Naive B cell (primary cell): Measurements from ENCODE around the gene ITGB7. TPM values are rescaled to one million over a fixed set of nuclear protein-coding genes. Genes with fewer than 3 reads are reported as not detected.
"Not testable (repeated sequence)": the region's sequence is repeated elsewhere in the genome, so short reads cannot be mapped to it uniquely, and the experiment has no call there.

Experiments used
- ATAC-seq, 2 donors: fragments of 150-1000 bp; cut with Tn5 transposase; 2 replicates each; pipeline ENCODE4 v1.10.0; 2021; ENCODE audit warnings: low read depth in 2 of 2, mild to moderate bottlenecking in 2 of 2, moderate library complexity in 2 of 2
- DNase-seq: peaks from one replicate; pipeline ENCODE4 v3.0.0; 2022
- H3K27ac Mint-ChIP-seq, 6 donors: one replicate each; pipeline ENCODE4 v1.8.0; 2020 to 2022; ENCODE audit warnings: mild to moderate bottlenecking in 6 of 6, mixed read lengths in 6 of 6, moderate library complexity in 5 of 6, inconsistent platforms in 2 of 6
- H3K27me3 Mint-ChIP-seq, 3 donors: one replicate each; pipeline ENCODE4 v1.8.0; 2021 to 2022; ENCODE audit warnings: mixed read lengths in 3 of 3, mild to moderate bottlenecking in 1 of 3
- H3K36me3 Mint-ChIP-seq, 2 donors: one replicate each; pipeline ENCODE4 v1.8.0; 2020 to 2022; ENCODE audit warnings: mixed read lengths in 2 of 2, inconsistent platforms in 1 of 2, mild to moderate bottlenecking in 1 of 2
- H3K4me1 Mint-ChIP-seq, 3 donors: one replicate each; pipeline ENCODE4 v1.8.0; 2020 to 2022; ENCODE audit warnings: mixed read lengths in 3 of 3, inconsistent platforms in 1 of 3, mild to moderate bottlenecking in 1 of 3, moderate library complexity in 1 of 3
- H3K4me3 Mint-ChIP-seq, 8 donors: one replicate each; pipeline ENCODE4 v1.8.0; 2020 to 2022; ENCODE audit warnings: mild to moderate bottlenecking in 8 of 8, mixed read lengths in 8 of 8, moderate library complexity in 8 of 8, inconsistent platforms in 2 of 8
- H3K9me3 Mint-ChIP-seq, 7 donors: one replicate each; pipeline ENCODE4 v1.8.0; 2020 to 2022; ENCODE audit warnings: mixed read lengths in 7 of 7, mild to moderate bottlenecking in 5 of 7, inconsistent platforms in 2 of 7, moderate library complexity in 1 of 7
- polyA plus RNA-seq, 6 donors: library from polyadenylated mRNA; unstranded; fragments of 300-500 nt; fragmentation: Illumina TruSeq; gene quantifications; one replicate each; pipeline ENCODE4 v1.2.3, GENCODE V29; 2021; ENCODE audit warnings: low read depth in 6 of 6

The ITGB7 gene
- polyA plus RNA-seq, 6 donors from 2014 or later = 63.2 to 174 (median 96.4) TPM

- ATAC-seq = no peak
- Mint-ChIP-seq H3K27me3 (no peaks in the 10 kb centered on the region), H3K27ac (peak overlapping the region in 1 of 6 donors; percentile 25), H3K9me3 (no peaks in the 10 kb centered on the region), H3K36me3 (peaks cover 0 to 10% of the 10 kb centered on the region in 2 donors), H3K4me1 (peaks cover 2 to 8% (median 5%) of the 10 kb centered on the region in 3 donors), H3K4me3 (no peak overlapping the region)
- DNase-seq = no peak
These were observed 36.0 kb downstream of the ITGB7 start for GRCh38 chr12:53170876-53171724.

- ATAC-seq (no peak), DNase-seq (no peak)
- no peaks in the 10 kb centered on the region for H3K27me3 Mint-ChIP-seq
- peak overlapping the region in 1 of 6 donors; percentile 85 for H3K27ac Mint-ChIP-seq
- H3K9me3 Mint-ChIP-seq = no peaks in the 10 kb centered on the region
- peak overlapping the region in 1 of 8 donors; percentile 20 for H3K4me3 Mint-ChIP-seq
- H3K4me1 Mint-ChIP-seq = peaks cover 2 to 8% (median 5%) of the 10 kb centered on the region in 3 donors
- H3K36me3 Mint-ChIP-seq = peaks cover 0 to 10% of the 10 kb centered on the region in 2 donors
These were observed 36.8 kb downstream of the ITGB7 start for GRCh38 chr12:53170215-53170614.

GRCh38 chr12:53169644-53170043 is 37.4 kb downstream of the ITGB7 start:
- H3K4me3 Mint-ChIP-seq = no peak overlapping the region
- no peak overlapping the region for H3K27ac Mint-ChIP-seq
- ATAC-seq = no peak
- peaks cover 0 to 10% of the 10 kb centered on the region in 2 donors for H3K36me3 Mint-ChIP-seq
- H3K9me3 Mint-ChIP-seq = no peaks in the 10 kb centered on the region
- no peak for DNase-seq
- H3K4me1 Mint-ChIP-seq = peaks cover 2 to 8% (median 5%) of the 10 kb centered on the region in 3 donors
- no peaks in the 10 kb centered on the region for H3K27me3 Mint-ChIP-seq

- no peak for ATAC-seq
- Mint-ChIP-seq H3K27me3 (no peaks in the 10 kb centered on the region), H3K4me1 (peaks cover 0 to 5% (median 4%) of the 10 kb centered on the region in 3 donors), H3K36me3 (peaks cover 0 to 6% of the 10 kb centered on the region in 2 donors), H3K9me3 (no peaks in the 10 kb centered on the region), H3K4me3 (no peak overlapping the region), H3K27ac (peak overlapping the region in 1 of 6 donors; percentile 17)
- DNase-seq = no peak
These were observed 40.2 kb downstream of the ITGB7 start for GRCh38 chr12:53166837-53167236.

- not testable (repeated sequence) for H3K27me3 Mint-ChIP-seq, H3K4me1 Mint-ChIP-seq, H3K9me3 Mint-ChIP-seq, ATAC-seq, H3K27ac Mint-ChIP-seq, H3K36me3 Mint-ChIP-seq, DNase-seq, H3K4me3 Mint-ChIP-seq
These were observed 44.0 kb downstream of the ITGB7 start for GRCh38 chr12:53163008-53163407.

- ATAC-seq = no peak
These were observed 45.7 kb downstream of the ITGB7 start for GRCh38 chr12:53161119-53161911.

DNA sequence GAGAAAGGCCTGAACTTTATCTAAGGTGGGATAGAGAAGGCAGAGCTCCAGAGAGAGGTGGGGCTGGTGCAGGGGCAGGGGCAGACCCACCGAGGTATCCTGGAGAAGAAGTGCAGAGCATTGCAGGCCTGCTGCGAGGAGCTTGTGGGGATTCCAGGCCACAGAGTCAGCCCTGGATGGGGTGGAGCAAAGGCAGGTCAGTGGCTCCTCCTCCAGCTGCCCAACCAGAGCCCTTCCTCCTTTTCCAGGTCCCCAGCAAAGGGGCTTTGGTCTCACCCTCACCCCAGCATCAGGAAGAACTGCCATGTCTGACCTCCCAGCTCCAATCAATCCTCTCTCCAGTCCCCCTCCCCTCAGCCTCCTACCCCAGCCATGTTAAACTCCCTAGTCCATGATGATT is 46.4 kb downstream of the ITGB7 start:
- H3K27me3 Mint-ChIP-seq = no peaks in the 10 kb centered on the region
- peak overlapping the region in 1 of 6 donors; percentile 79 for H3K27ac Mint-ChIP-seq
- no peaks in the 10 kb centered on the region for H3K9me3 Mint-ChIP-seq
- no peaks in the 10 kb centered on the region for H3K36me3 Mint-ChIP-seq
- H3K4me3 Mint-ChIP-seq = no peak overlapping the region
- ATAC-seq = no peak
- no peak for DNase-seq
- H3K4me1 Mint-ChIP-seq = peaks cover 9% of the 10 kb centered on the region in 3 donors

More at GRCh38 chr12:53161119-53161911, 45.7 kb downstream of the ITGB7 start:
- H3K36me3 Mint-ChIP-seq = no peaks in the 10 kb centered on the region
- no peak for DNase-seq
- peak overlapping the region in 1 of 6 donors; percentile 28 for H3K27ac Mint-ChIP-seq
- no peaks in the 10 kb centered on the region for H3K9me3 Mint-ChIP-seq
- H3K4me1 Mint-ChIP-seq = peaks cover 9% of the 10 kb centered on the region in 3 donors
- no peak overlapping the region for H3K4me3 Mint-ChIP-seq
- H3K27me3 Mint-ChIP-seq = no peaks in the 10 kb centered on the region

DNA sequence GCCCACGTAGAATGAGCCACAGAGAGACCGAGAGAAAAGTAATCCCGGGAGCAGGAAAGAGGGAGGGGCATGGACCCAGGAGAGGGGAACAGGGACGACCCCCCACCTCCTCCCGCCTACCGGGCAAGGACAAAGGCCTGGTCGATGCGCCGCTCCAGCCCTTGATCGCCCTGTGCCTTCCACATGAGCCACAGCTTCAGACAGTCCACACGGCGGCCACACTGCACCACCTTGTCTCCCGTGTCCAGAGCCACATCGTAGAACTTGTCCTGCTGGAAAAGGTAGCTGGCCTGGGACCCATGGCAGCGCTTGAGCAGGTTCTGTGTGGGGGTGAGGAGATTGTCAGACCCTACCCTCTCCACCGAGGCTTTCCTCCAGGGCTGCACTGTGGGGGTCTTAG is 47.1 kb downstream of the ITGB7 start:
- Mint-ChIP-seq H3K27me3 (no peaks in the 10 kb centered on the region), H3K27ac (no peak overlapping the region), H3K4me1 (peaks cover 9% of the 10 kb centered on the region in 3 donors), H3K36me3 (no peaks in the 10 kb centered on the region), H3K9me3 (no peaks in the 10 kb centered on the region), H3K4me3 (no peak overlapping the region)
- DNase-seq (no peak), ATAC-seq (no peak)

DNA sequence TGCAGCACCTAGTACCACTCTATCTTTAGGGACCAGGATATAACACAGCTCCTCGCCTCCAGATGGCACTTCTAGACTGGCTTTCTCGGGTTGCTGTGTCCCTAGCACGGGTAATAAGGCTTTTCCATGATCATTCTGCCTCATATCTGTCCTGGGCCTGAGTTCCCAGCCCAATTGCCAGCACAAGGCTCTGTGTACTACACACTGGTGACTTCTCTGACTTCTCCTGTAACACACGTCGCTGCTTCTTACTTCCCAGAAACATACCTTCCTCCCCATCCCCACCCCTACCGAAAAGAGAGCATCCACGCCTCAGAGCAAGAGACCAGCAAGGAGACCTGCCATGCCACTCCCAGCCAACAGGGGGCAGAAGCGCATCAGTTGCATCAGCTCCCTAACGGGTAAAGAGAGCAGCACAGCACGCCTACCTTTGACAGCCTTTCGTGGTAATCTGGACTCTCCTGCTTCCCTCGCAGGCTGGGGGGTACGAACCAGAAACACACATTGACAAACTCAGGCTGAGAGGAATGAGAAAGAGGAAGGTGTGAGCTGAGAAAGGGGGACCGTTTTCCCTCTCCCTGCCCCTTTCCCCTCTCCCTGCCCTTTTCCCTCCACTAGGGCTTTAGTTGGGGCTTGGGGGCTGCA is 47.7 kb downstream of the ITGB7 start:
- Mint-ChIP-seq H3K4me1 (peaks cover 9% of the 10 kb centered on the region in 3 donors), H3K27me3 (no peaks in the 10 kb centered on the region), H3K9me3 (no peaks in the 10 kb centered on the region), H3K4me3 (no peak overlapping the region), H3K36me3 (no peaks in the 10 kb centered on the region), H3K27ac (peak overlapping the region in 2 of 6 donors; percentile 2 to 63)
- peak; percentile 97 to 98 for ATAC-seq
- DNase-seq = peak; percentile 81

DNA sequence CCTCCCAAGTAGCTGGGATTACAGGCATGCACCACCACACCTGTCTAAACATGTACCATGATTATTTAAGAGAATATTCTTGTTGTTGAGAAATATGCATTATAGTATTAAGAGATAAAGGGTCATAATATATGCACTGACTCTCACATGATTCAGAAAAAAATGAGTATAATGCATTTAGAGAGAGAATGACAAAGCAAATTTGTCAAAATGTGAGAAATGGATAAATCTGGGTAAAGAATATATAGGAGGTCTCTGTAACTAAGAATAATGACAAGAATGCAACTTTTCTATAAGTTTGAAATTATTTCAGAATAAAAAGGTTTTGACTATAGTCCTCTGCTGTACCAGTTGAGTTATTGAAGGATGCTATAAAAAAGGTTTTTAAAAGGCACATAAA is 54.7 kb downstream of the ITGB7 start:
- ATAC-seq (no peak), DNase-seq (no peak)
- Mint-ChIP-seq H3K36me3 (no peaks in the 10 kb centered on the region), H3K27ac (no peak overlapping the region), H3K9me3 (no peaks in the 10 kb centered on the region), H3K4me1 (no peaks in the 10 kb centered on the region), H3K27me3 (peaks cover 0 to 3% (median 0%) of the 10 kb centered on the region in 3 donors), H3K4me3 (no peak overlapping the region)

DNA sequence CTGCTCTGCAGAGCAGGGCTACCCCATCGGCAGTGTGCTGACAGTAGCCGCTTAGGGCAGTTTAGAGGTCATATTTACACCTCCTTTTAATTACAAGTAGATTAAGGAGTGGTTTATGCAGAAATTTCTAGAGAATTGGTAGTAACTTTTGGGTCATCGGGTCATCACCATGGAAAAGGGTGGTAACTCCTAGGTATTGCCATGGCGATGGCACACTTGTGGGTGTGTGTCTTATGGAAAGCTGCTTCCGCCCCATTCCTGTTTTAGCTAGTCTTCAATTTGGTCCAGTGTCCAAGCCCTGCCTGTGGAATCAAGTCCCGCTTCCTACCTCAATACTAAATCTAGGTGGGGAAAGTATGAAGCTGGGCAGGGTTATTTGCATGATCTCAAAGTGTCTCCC is 56.0 kb downstream of the ITGB7 start:
- no peaks in the 10 kb centered on the region for H3K9me3 Mint-ChIP-seq
- no peak for DNase-seq
- ATAC-seq = no peak
- H3K27me3 Mint-ChIP-seq = peaks cover 0 to 3% (median 0%) of the 10 kb centered on the region in 3 donors
- no peak overlapping the region for H3K27ac Mint-ChIP-seq
- H3K4me3 Mint-ChIP-seq = peak overlapping the region in 1 of 8 donors; percentile 35
- H3K4me1 Mint-ChIP-seq = no peaks in the 10 kb centered on the region
- H3K36me3 Mint-ChIP-seq = no peaks in the 10 kb centered on the region

- ATAC-seq = no peak
- no peak overlapping the region for H3K27ac Mint-ChIP-seq
- H3K4me3 Mint-ChIP-seq = peak overlapping the region in 1 of 8 donors; percentile 60
- no peaks in the 10 kb centered on the region for H3K4me1 Mint-ChIP-seq
- peaks cover 0 to 3% (median 0%) of the 10 kb centered on the region in 3 donors for H3K27me3 Mint-ChIP-seq
- DNase-seq = no peak
- H3K9me3 Mint-ChIP-seq = no peaks in the 10 kb centered on the region
- no peaks in the 10 kb centered on the region for H3K36me3 Mint-ChIP-seq
These were observed 59.4 kb downstream of the ITGB7 start for GRCh38 chr12:53147653-53148052.

DNA sequence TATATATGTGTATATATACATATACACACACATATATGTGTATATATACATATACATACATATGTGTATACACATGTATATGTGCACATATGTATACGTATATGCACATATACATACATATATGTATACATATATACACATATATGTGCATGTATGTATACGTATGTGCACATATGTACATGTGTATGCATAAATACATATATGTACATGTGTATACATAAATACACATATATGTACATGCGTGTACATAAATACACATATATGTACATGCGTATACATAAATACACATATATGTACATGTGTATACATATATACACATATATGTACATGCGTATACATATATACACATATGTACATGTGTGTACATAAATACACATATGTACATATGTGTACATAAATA is 59.9 kb downstream of the ITGB7 start:
- H3K36me3 Mint-ChIP-seq = no peaks in the 10 kb centered on the region
- ATAC-seq = no peak
- DNase-seq = no peak
- H3K4me1 Mint-ChIP-seq = no peaks in the 10 kb centered on the region
- no peak overlapping the region for H3K27ac Mint-ChIP-seq
- no peaks in the 10 kb centered on the region for H3K9me3 Mint-ChIP-seq
- no peak overlapping the region for H3K4me3 Mint-ChIP-seq
- peaks cover 0 to 3% (median 0%) of the 10 kb centered on the region in 3 donors for H3K27me3 Mint-ChIP-seq
